ENCODE data around the gene ZMIZ1.

ZMIZ1 gene

DNA sequence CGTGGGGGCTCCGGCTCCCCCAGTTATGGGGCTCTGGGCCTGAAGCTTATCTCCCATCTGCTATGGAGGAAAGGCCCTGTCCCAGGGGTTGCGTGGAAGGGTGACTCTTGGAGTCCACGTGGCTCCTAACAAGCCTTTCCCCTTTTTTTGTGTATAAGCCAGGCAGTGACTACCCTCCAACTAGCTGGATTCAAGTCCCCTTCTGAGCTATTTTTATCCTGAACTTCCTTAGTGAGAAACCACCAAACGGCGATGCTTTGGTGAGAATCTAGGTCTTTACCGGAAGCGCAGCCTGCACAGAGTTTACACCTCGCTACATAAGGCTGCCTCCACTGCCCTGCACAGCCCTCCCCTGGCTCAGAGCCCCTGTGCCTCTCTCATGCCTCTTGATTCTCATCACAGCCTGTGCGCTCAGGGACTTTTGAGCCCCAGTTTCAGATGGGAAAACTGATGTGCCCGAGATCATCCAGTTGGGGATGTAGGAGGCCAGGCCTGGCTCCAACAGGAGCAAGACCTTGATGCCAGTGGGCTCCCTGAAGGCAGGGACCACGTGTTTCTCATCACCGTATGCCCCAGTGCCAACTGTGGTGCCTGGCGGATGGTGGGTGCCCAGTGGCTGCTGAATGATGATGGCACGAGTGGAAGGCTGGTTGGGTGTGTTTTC, 176.2 kb downstream of the ZMIZ1 start:
- Histone ChIP-seq H4K5ac (ENCODE audit: low read length) (no peak overlapping the region), H3K18ac (ENCODE audit: low read length) (no peak overlapping the region), H3K4me1 (ENCODE audit: control insufficient read depth, low read depth, low read length) (peaks cover 20% of the 10 kb centered on the region), H3K4me2 (ENCODE audit: low read length) (no peak overlapping the region), H2BK120ac (ENCODE audit: low read depth, low read length) (no peak overlapping the region), H3K9ac (ENCODE audit: low read length) (no peak overlapping the region), H3K36me3 (ENCODE audit: control insufficient read depth, insufficient read depth, low read length) (no peaks in the 10 kb centered on the region), H3K56ac (ENCODE audit: low read length) (no peak overlapping the region), H3K4ac (ENCODE audit: low read depth, low read length) (no peak overlapping the region), H4K8ac (ENCODE audit: low read depth, low read length) (no peak overlapping the region), H2AK5ac (ENCODE audit: low read length) (no peak overlapping the region), H3K27me3 (ENCODE audit: insufficient read depth, low read length, poor library complexity) (no peaks in the 10 kb centered on the region), H2BK5ac (ENCODE audit: low read length) (no peak overlapping the region), H3K27ac (ENCODE audit: low read depth, low read length) (no peak overlapping the region), H2BK15ac (replicated peaks; ENCODE audit: low read depth) (no peak overlapping the region), H3K23ac (ENCODE audit: low read length) (no peak overlapping the region), H3K79me2 (ENCODE audit: control insufficient read depth, insufficient read depth, low read length) (peaks cover 14% of the 10 kb centered on the region), H3K79me1 (ENCODE audit: low read length) (peaks cover 38% of the 10 kb centered on the region), H3K4me3 (ENCODE audit: low read length) (no peak overlapping the region)
- DNase-seq: no peak
- no CpG with 5 or more reads among the region's 15 CpGs for WGBS (ENCODE audit: extremely low coverage, insufficient coverage, low lambda C conversion rate)

DNA sequence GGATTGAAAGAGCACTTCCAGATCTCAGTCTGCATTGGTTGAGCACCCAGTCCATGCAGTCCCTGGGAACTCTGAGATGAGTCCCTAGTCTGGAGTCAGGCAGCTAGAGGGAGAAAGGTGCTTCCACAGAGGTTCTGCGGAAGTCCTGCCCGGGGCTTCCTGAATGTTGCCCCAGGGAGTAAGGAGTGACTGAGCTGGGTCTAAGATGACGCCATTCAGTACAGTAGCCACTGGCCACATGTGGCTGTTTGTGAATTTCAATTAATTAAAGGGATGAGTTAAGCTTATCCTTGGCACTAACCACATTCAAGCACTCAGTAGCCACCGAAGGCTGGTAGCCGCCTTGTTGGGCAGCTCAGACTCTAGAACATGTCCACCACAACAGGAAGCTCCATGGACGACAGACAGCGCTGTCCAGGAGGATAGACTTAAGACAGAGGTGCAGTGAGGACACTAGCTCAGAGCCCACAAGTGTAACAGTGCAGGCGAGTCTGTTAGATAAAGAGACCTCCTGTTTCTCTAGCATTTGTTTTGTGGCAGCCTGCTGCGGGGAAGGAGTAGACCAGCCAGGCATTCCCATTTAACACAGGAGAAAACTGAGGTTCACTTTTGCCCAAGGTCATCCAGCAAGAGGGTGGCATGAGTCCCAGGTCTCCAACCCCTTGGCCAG, 176.9 kb downstream of the ZMIZ1 start:
- no peak overlapping the region for H3K4me3 ChIP-seq (ENCODE audit: low read length)
- no peak overlapping the region for H3K9ac ChIP-seq (ENCODE audit: low read length)
- H3K4ac ChIP-seq (ENCODE audit: low read depth, low read length): no peak overlapping the region
- WGBS (ENCODE audit: extremely low coverage, insufficient coverage, low lambda C conversion rate): no CpG with 5 or more reads among the region's 9 CpGs
- peaks cover 14% of the 10 kb centered on the region for H3K79me2 ChIP-seq (ENCODE audit: control insufficient read depth, insufficient read depth, low read length)
- H3K23ac ChIP-seq (ENCODE audit: low read length): no peak overlapping the region
- no peaks in the 10 kb centered on the region for H3K27me3 ChIP-seq (ENCODE audit: insufficient read depth, low read length, poor library complexity)
- H3K36me3 ChIP-seq (ENCODE audit: control insufficient read depth, insufficient read depth, low read length): no peaks in the 10 kb centered on the region
- no peak overlapping the region for H2BK5ac ChIP-seq (ENCODE audit: low read length)
- DNase-seq: no peak
- no peak overlapping the region for H2BK15ac ChIP-seq (replicated peaks; ENCODE audit: low read depth)
- no peak overlapping the region for H4K5ac ChIP-seq (ENCODE audit: low read length)
- no peak overlapping the region for H3K56ac ChIP-seq (ENCODE audit: low read length)
- peaks cover 40% of the 10 kb centered on the region for H3K79me1 ChIP-seq (ENCODE audit: low read length)
- peaks cover 17% of the 10 kb centered on the region for H3K4me1 ChIP-seq (ENCODE audit: control insufficient read depth, low read depth, low read length)
- H4K8ac ChIP-seq (ENCODE audit: low read depth, low read length): no peak overlapping the region
- no peak overlapping the region for H2AK5ac ChIP-seq (ENCODE audit: low read length)
- H2BK120ac ChIP-seq (ENCODE audit: low read depth, low read length): no peak overlapping the region
- no peak overlapping the region for H3K27ac ChIP-seq (ENCODE audit: low read depth, low read length)
- no peak overlapping the region for H3K4me2 ChIP-seq (ENCODE audit: low read length)
- H3K18ac ChIP-seq (ENCODE audit: low read length): no peak overlapping the region

DNA sequence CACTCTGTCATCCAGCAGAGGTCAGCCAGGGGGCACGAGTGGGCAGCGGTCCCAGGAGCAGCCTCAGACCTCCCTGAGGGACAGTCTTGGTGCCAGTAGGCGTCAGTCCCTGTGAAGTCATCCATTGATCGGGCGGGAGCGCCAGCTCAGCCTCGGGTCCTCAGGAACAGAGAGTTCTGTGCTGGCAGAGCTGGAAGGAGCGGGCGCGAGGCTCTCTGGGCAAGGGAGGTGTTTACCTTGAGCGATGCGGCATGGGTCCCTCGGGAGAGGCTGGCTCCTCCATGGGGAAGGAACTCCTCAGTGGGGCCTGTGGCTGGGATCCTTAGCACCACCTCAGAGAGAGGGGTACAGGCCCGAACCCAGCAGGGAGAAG, 177.4 kb downstream of the ZMIZ1 start:
- no peak overlapping the region for H4K8ac ChIP-seq (ENCODE audit: low read depth, low read length)
- H3K23ac ChIP-seq (ENCODE audit: low read length): no peak overlapping the region
- H3K4me3 ChIP-seq (ENCODE audit: low read length): no peak overlapping the region
- H2BK120ac ChIP-seq (ENCODE audit: low read depth, low read length): no peak overlapping the region
- H2AK5ac ChIP-seq (ENCODE audit: low read length): no peak overlapping the region
- no peak overlapping the region for H4K5ac ChIP-seq (ENCODE audit: low read length)
- WGBS (ENCODE audit: extremely low coverage, insufficient coverage, low lambda C conversion rate): no CpG with 5 or more reads among the region's 14 CpGs
- H3K56ac ChIP-seq (ENCODE audit: low read length): no peak overlapping the region
- no peak overlapping the region for H2BK15ac ChIP-seq (replicated peaks; ENCODE audit: low read depth)
- no peak for DNase-seq
- no peaks in the 10 kb centered on the region for H3K27me3 ChIP-seq (ENCODE audit: insufficient read depth, low read length, poor library complexity)
- H3K18ac ChIP-seq (ENCODE audit: low read length): no peak overlapping the region
- H3K4me1 ChIP-seq (ENCODE audit: control insufficient read depth, low read depth, low read length): peaks cover 13% of the 10 kb centered on the region
- H3K79me2 ChIP-seq (ENCODE audit: control insufficient read depth, insufficient read depth, low read length): peaks cover 14% of the 10 kb centered on the region
- no peak overlapping the region for H3K9ac ChIP-seq (ENCODE audit: low read length)
- H2BK5ac ChIP-seq (ENCODE audit: low read length): no peak overlapping the region
- H3K4ac ChIP-seq (ENCODE audit: low read depth, low read length): no peak overlapping the region
- peaks cover 38% of the 10 kb centered on the region for H3K79me1 ChIP-seq (ENCODE audit: low read length)
- H3K27ac ChIP-seq (ENCODE audit: low read depth, low read length): no peak overlapping the region
- H3K4me2 ChIP-seq (ENCODE audit: low read length): no peak overlapping the region
- no peaks in the 10 kb centered on the region for H3K36me3 ChIP-seq (ENCODE audit: control insufficient read depth, insufficient read depth, low read length)

GRCh38 chr10:79246606-79247275, 178.0 kb downstream of the ZMIZ1 start:
- Histone ChIP-seq H3K4ac (ENCODE audit: low read depth, low read length) (no peak overlapping the region), H2BK5ac (ENCODE audit: low read length) (no peak overlapping the region), H3K18ac (ENCODE audit: low read length) (no peak overlapping the region), H3K36me3 (ENCODE audit: control insufficient read depth, insufficient read depth, low read length) (no peaks in the 10 kb centered on the region), H4K8ac (ENCODE audit: low read depth, low read length) (no peak overlapping the region), H3K79me2 (ENCODE audit: control insufficient read depth, insufficient read depth, low read length) (peaks cover 14% of the 10 kb centered on the region), H4K5ac (ENCODE audit: low read length) (no peak overlapping the region), H3K4me3 (ENCODE audit: low read length) (no peak overlapping the region), H3K79me1 (ENCODE audit: low read length) (peaks cover 37% of the 10 kb centered on the region), H3K27ac (ENCODE audit: low read depth, low read length) (no peak overlapping the region), H3K4me2 (ENCODE audit: low read length) (no peak overlapping the region), H2BK120ac (ENCODE audit: low read depth, low read length) (no peak overlapping the region), H2BK15ac (replicated peaks; ENCODE audit: low read depth) (no peak overlapping the region), H3K27me3 (ENCODE audit: insufficient read depth, low read length, poor library complexity) (no peaks in the 10 kb centered on the region), H3K23ac (ENCODE audit: low read length) (no peak overlapping the region), H3K56ac (ENCODE audit: low read length) (no peak overlapping the region), H2AK5ac (ENCODE audit: low read length) (no peak overlapping the region), H3K4me1 (ENCODE audit: control insufficient read depth, low read depth, low read length) (peaks cover 8% of the 10 kb centered on the region), H3K9ac (ENCODE audit: low read length) (no peak overlapping the region)
- WGBS (ENCODE audit: extremely low coverage, insufficient coverage, low lambda C conversion rate): no CpG with 5 or more reads among the region's 14 CpGs
- no peak for DNase-seq

GRCh38 chr10:79247373-79248137, 178.8 kb downstream of the ZMIZ1 start:
- Histone ChIP-seq H3K4me1 (ENCODE audit: control insufficient read depth, low read depth, low read length) (peaks cover 7% of the 10 kb centered on the region), H3K4ac (ENCODE audit: low read depth, low read length) (no peak overlapping the region), H3K27ac (ENCODE audit: low read depth, low read length) (no peak overlapping the region), H2BK120ac (ENCODE audit: low read depth, low read length) (no peak overlapping the region), H3K79me1 (ENCODE audit: low read length) (peaks cover 40% of the 10 kb centered on the region), H3K4me2 (ENCODE audit: low read length) (no peak overlapping the region), H3K79me2 (ENCODE audit: control insufficient read depth, insufficient read depth, low read length) (peaks cover 17% of the 10 kb centered on the region), H2BK5ac (ENCODE audit: low read length) (no peak overlapping the region), H2BK15ac (replicated peaks; ENCODE audit: low read depth) (no peak overlapping the region), H3K23ac (ENCODE audit: low read length) (no peak overlapping the region), H4K8ac (ENCODE audit: low read depth, low read length) (no peak overlapping the region), H3K56ac (ENCODE audit: low read length) (no peak overlapping the region), H3K18ac (ENCODE audit: low read length) (no peak overlapping the region), H3K9ac (ENCODE audit: low read length) (no peak overlapping the region), H4K5ac (ENCODE audit: low read length) (no peak overlapping the region), H2AK5ac (ENCODE audit: low read length) (no peak overlapping the region), H3K4me3 (ENCODE audit: low read length) (no peak overlapping the region), H3K36me3 (ENCODE audit: control insufficient read depth, insufficient read depth, low read length) (peaks cover 2% of the 10 kb centered on the region), H3K27me3 (ENCODE audit: insufficient read depth, low read length, poor library complexity) (no peaks in the 10 kb centered on the region)
- WGBS (ENCODE audit: extremely low coverage, insufficient coverage, low lambda C conversion rate): no CpG with 5 or more reads among the region's 6 CpGs
- no peak for DNase-seq

All from mesendoderm (in vitro differentiated cells).